HCT116 (cell line): Measurements from ENCODE around the gene ADGRV1. TPM values are rescaled to one million over a fixed set of nuclear protein-coding genes. Genes with fewer than 3 reads are reported as not detected.

Source experiments
- ATAC-seq: fragments of 200-7000 bp; cut with Tn5 transposase; 2 replicates; pipeline ENCODE4 v1.9.1; 2020; ENCODE audit warnings: mild to moderate bottlenecking, moderate library complexity
- BruUV-seq: library from RNA; stranded (reverse); fragments of 400-500 nt; replicated peaks from 2 replicates; lab custom pipeline; 2021; lab: Mats Ljungman, UMichigan
- CTCF ChIA-PET: fragments of 300-600 bp; sonication (Branson Sonifier 250); formaldehyde crosslinking; loops from one replicate; lab custom pipeline; 2021; ENCODE audit warnings: antibody characterized with exemption; lab: Charles Lee
- POLR2A ChIA-PET: fragments of 300-600, 350-600 bp; sonication (Branson Sonifier 250); formaldehyde crosslinking; loops from one replicate; lab custom pipeline; 2021; ENCODE audit warnings: antibody characterized with exemption; lab: Charles Lee
- RAD21 ChIA-PET, 2 experiments: fragments of 300-600 bp; sonication (Branson Sonifier 250); formaldehyde crosslinking; loops; one replicate each; lab custom pipeline; 2023; ENCODE audit warnings: low total read pairs in 2 of 2; ENCODE audit not compliant: uncharacterized antibody in 2 of 2, unreplicated experiment in 2 of 2, low non-redundant PET in 1 of 2; lab: Charles Lee
- DNase-seq: peaks from one replicate; pipeline ENCODE4 v3.0.0-alpha.2; 2010; ENCODE audit warnings: low read depth, low spot score
- H2AFZ ChIP-seq: fragments of 200-600 bp; shearing (Covaris generic), sonication (generic); 2 replicates; pipeline ENCODE4 v1.6.1; 2017; ENCODE audit warnings: low read depth, mixed run types, mixed read lengths, antibody characterized with exemption, low read length; ENCODE audit not compliant: poor library complexity, severe bottlenecking
- H3K27ac ChIP-seq: 2 replicates; pipeline ENCODE4 v1.5.1; 2012; ENCODE audit warnings: low read depth, low read length
- H3K27me3 ChIP-seq: fragments of 200-600 bp; sonication (generic); 2 replicates; pipeline ENCODE4 v1.6.1; 2016; ENCODE audit warnings: mixed run types, low read length, mixed read lengths; ENCODE audit not compliant: insufficient read depth
- H3K36me3 ChIP-seq, 2 experiments: fragments of 200-500 bp in 1 of 2; fragments of 200-600 bp in 1 of 2; sonication (Bioruptor generic) in 1 of 2; sonication (generic) in 1 of 2; 2 replicates each; pipeline versions ENCODE4 v1.5.1 to v1.6.1; 2014 to 2016; ENCODE audit warnings: low read length in 2 of 2, inconsistent platforms in 1 of 2, mixed read lengths in 1 of 2, mixed run types in 1 of 2; ENCODE audit not compliant: insufficient read depth in 2 of 2, control insufficient read depth in 1 of 2
- H3K4me1 ChIP-seq, 2 experiments: fragments of 200-600 bp in 1 of 2; sonication (generic) in 1 of 2; 2 replicates each; pipeline versions ENCODE4 v1.5.1 to v1.6.1; 2012 to 2017; ENCODE audit warnings: low read length in 2 of 2, inconsistent platforms in 1 of 2, mild to moderate bottlenecking in 1 of 2, mixed read lengths in 1 of 2, mixed run types in 1 of 2, moderate library complexity in 1 of 2; ENCODE audit not compliant: insufficient read depth in 2 of 2, control insufficient read depth in 1 of 2
- H3K4me2 ChIP-seq: fragments of 200-600 bp; sonication (generic); 2 replicates; pipeline ENCODE4 v1.6.1; 2017; ENCODE audit warnings: mixed run types, low read length, mixed read lengths
- H3K4me3 ChIP-seq, 2 experiments: fragments of 200-600 bp in 1 of 2; sonication (generic) in 1 of 2; replicated peaks in 1 of 2; 2 replicates each; pipeline ENCODE4 v1.5.1; 2011 to 2016; ENCODE audit warnings: low read length in 2 of 2, control low read depth in 1 of 2, low read depth in 1 of 2, mild to moderate bottlenecking in 1 of 2, mixed read lengths in 1 of 2, mixed run types in 1 of 2
- H3K79me2 ChIP-seq: fragments of 200-600 bp; sonication (generic); 2 replicates; pipeline ENCODE4 v1.6.1; 2017; ENCODE audit warnings: mild to moderate bottlenecking, mixed run types, low read length, moderate library complexity, mixed read lengths; ENCODE audit not compliant: insufficient read depth
- H3K9ac ChIP-seq: fragments of 200-600 bp; sonication (generic); 2 replicates; pipeline ENCODE4 v1.6.1; 2016; ENCODE audit warnings: low read length, mixed read lengths
- H3K9me2 ChIP-seq: fragments of 200-600 bp; sonication (generic), shearing (Covaris generic); 2 replicates; pipeline ENCODE4 v1.6.1; 2017; ENCODE audit warnings: mixed run types, mild to moderate bottlenecking, moderate library complexity; ENCODE audit not compliant: insufficient read depth
- H3K9me3 ChIP-seq, 2 experiments: fragments of 200-500 bp in 1 of 2; fragments of 200-600 bp in 1 of 2; sonication (Bioruptor generic) in 1 of 2; sonication (generic) in 1 of 2; 2 replicates each; pipeline ENCODE4 v1.6.1; 2014 to 2017; ENCODE audit warnings: low read length in 2 of 2, mixed read lengths in 2 of 2, inconsistent platforms in 1 of 2, low read depth in 1 of 2, mild to moderate bottlenecking in 1 of 2, mixed run types in 1 of 2, moderate library complexity in 1 of 2; ENCODE audit not compliant: control insufficient read depth in 1 of 2, insufficient read depth in 1 of 2
- H4K20me1 ChIP-seq: fragments of 200-600 bp; sonication (generic), shearing (Covaris generic); 2 replicates; pipeline ENCODE4 v1.6.1; 2017; ENCODE audit warnings: mixed run types, mild to moderate bottlenecking, moderate library complexity; ENCODE audit not compliant: insufficient read depth
- ATF3 ChIP-seq: IDR thresholded peaks from 2 replicates; pipeline ENCODE4 v1.6.1; 2012
- CBX3 ChIP-seq: IDR thresholded peaks from 2 replicates; pipeline ENCODE4 v1.6.1; 2012; ENCODE audit warnings: low read depth
- CTCF ChIP-seq, 3 experiments: fragments of 200-600 bp in 1 of 3; sonication (generic) in 1 of 3; IDR thresholded peaks in 2 of 3; conservative IDR thresholded peaks in 1 of 3; 2 replicates each; pipeline ENCODE4 v1.5.1; 2012 to 2017; ENCODE audit warnings: low read depth in 2 of 3, low read length in 2 of 3, antibody characterized with exemption in 1 of 3, borderline replicate concordance in 1 of 3, control low read depth in 1 of 3, mild to moderate bottlenecking in 1 of 3, mixed read lengths in 1 of 3, mixed run types in 1 of 3, moderate library complexity in 1 of 3; ENCODE audit not compliant: insufficient read depth in 1 of 3
- EGR1 ChIP-seq: IDR thresholded peaks from 2 replicates; pipeline ENCODE4 v1.6.1; 2012; ENCODE audit warnings: low read depth
- ELF1 ChIP-seq: IDR thresholded peaks from 2 replicates; pipeline ENCODE4 v1.6.1; 2012; ENCODE audit warnings: low read depth, borderline replicate concordance
- EZH2 ChIP-seq: fragments of 200-600 bp; sonication (generic); IDR thresholded peaks from 2 replicates; pipeline ENCODE4 v1.6.1; 2017; ENCODE audit warnings: antibody characterized with exemption, mixed run types
- EZH2phosphoT487 ChIP-seq: fragments of 200-600 bp; IDR thresholded peaks from 2 replicates; pipeline ENCODE4 v1.6.1; 2018; ENCODE audit warnings: antibody characterized with exemption, borderline replicate concordance
- JUND ChIP-seq: IDR thresholded peaks from 2 replicates; pipeline ENCODE4 v1.6.1; 2012
- MAX ChIP-seq: IDR thresholded peaks from 2 replicates; pipeline ENCODE4 v1.6.1; 2012
- POLR2A ChIP-seq: IDR thresholded peaks from 2 replicates; pipeline ENCODE4 v1.7.0; 2011; ENCODE audit warnings: borderline replicate concordance; ENCODE audit not compliant: insufficient read depth, insufficient read length; ENCODE audit errors: extremely low read depth
- POLR2AphosphoS5 ChIP-seq: IDR thresholded peaks from 2 replicates; pipeline ENCODE4 v1.6.1; 2011; ENCODE audit warnings: mild to moderate bottlenecking, low read depth, low read length, moderate library complexity
- RAD21 ChIP-seq: IDR thresholded peaks from 2 replicates; pipeline ENCODE4 v1.6.1; 2012; ENCODE audit warnings: low read depth, mild to moderate bottlenecking
- SIN3A ChIP-seq: IDR thresholded peaks from 2 replicates; pipeline ENCODE4 v1.6.1; 2012; ENCODE audit warnings: low read depth
- SP1 ChIP-seq: IDR thresholded peaks from 2 replicates; pipeline ENCODE4 v1.6.1; 2012; ENCODE audit warnings: low read depth
- SRF ChIP-seq: IDR thresholded peaks from 2 replicates; pipeline ENCODE4 v1.6.1; 2012; ENCODE audit warnings: low read depth
- TCF7L2 ChIP-seq: IDR thresholded peaks from 2 replicates; pipeline ENCODE4 v1.7.0; 2011; ENCODE audit warnings: borderline replicate concordance, inconsistent platforms; ENCODE audit not compliant: insufficient read depth, insufficient read length; ENCODE audit errors: extremely low read depth
- YY1 ChIP-seq: IDR thresholded peaks from 2 replicates; pipeline ENCODE4 v1.6.1; 2011; ENCODE audit warnings: low read length, low read depth, moderate library complexity, mild to moderate bottlenecking; ENCODE audit not compliant: insufficient replicate concordance; ENCODE audit errors: extremely low read depth
- ZBTB33 ChIP-seq: IDR thresholded peaks from 2 replicates; pipeline ENCODE4 v1.6.1; 2011; ENCODE audit warnings: mild to moderate bottlenecking, low read length, moderate library complexity; ENCODE audit not compliant: insufficient replicate concordance; ENCODE audit errors: extremely low read depth
- ZFX ChIP-seq: fragments of 450-650 bp; IDR thresholded peaks from 2 replicates; pipeline ENCODE4 v1.6.1; 2017
- ZNF274 ChIP-seq: fragments of 200-500 bp; sonication (Bioruptor generic); IDR thresholded peaks from 2 replicates; pipeline ENCODE4 v1.6.1; 2014; ENCODE audit warnings: mild to moderate bottlenecking, low read depth, low read length, inconsistent platforms
- intact Hi-C: fragments of 100-400 bp; cut with micrococcal nuclease; formaldehyde crosslinking; loops from 2 replicates; pipeline ENCODE4 v1.10.0; 2022
- total RNA-seq: library from RNA; stranded (reverse); gene quantifications from one replicate; pipeline ENCODE4 v1.2.1, GENCODE V29; 2021; ENCODE audit not compliant: unreplicated experiment

The ADGRV1 gene
- total RNA-seq, 1 experiment from 2014 or later = 6.0 TPM

GRCh38 chr5:90890180-90890579 is 331.6 kb downstream of the ADGRV1 start:
- no peaks in the 10 kb centered on the region for H3K36me3 ChIP-seq
- no peak for TF ChIP-seq CBX3
- no peak for TF ChIP-seq TCF7L2
- TF ChIP-seq YY1 = no peak
- no peak for TF ChIP-seq EGR1
- no peak for TF ChIP-seq MAX
- no peak for TF ChIP-seq SIN3A
- TF ChIP-seq SP1 = no peak
- no peak for TF ChIP-seq CTCF (IDR thresholded peaks at IDR 0.05 in 2 of 3, conservative IDR thresholded peaks at IDR 0.05 in 1 of 3; ENCODE audit: borderline replicate concordance in 1 of 3, insufficient read depth in 1 of 3, low read depth in 2 of 3, low read length in 2 of 3)
- no peak for TF ChIP-seq EZH2phosphoT487
- no peak for TF ChIP-seq ZFX
- TF ChIP-seq ZBTB33 = no peak
- no peak for TF ChIP-seq ATF3
- TF ChIP-seq ELF1 = no peak
- no peak for TF ChIP-seq POLR2AphosphoS5
- TF ChIP-seq JUND = no peak
- TF ChIP-seq ZNF274 = no peak
- no peak for TF ChIP-seq EZH2
- TF ChIP-seq RAD21 = no peak
- no peak for TF ChIP-seq POLR2A
- no peak for TF ChIP-seq SRF
- TF ChIP-seq, all 23 proteins: peak for 0
- intact Hi-C loops = no loop called here
- DNase-seq (no peak), ATAC-seq (no peak)
- no peaks in the 10 kb centered on the region for H3K27me3 ChIP-seq
- H2AFZ ChIP-seq = no peak overlapping the region
- ChIA-PET POLR2A (no interaction called here), CTCF (interaction anchor here (0.8 kb wide), 1 partner anchor 25 kb away, joined by 3 read pairs; no protein-coding TSS in a partner anchor), RAD21 (no interaction called here)
- H3K9me3 ChIP-seq = no peaks in the 10 kb centered on the region
- no peak overlapping the region for H3K27ac ChIP-seq
- no peaks in the 10 kb centered on the region for H4K20me1 ChIP-seq
- BruUV-seq = no TSS peak
- no peak overlapping the region for H3K9ac ChIP-seq
- H3K4me2 ChIP-seq = no peak overlapping the region
- no peaks in the 10 kb centered on the region for H3K4me1 ChIP-seq
- H3K79me2 ChIP-seq = no peaks in the 10 kb centered on the region
- H3K4me3 ChIP-seq = no peak overlapping the region
- H3K9me2 ChIP-seq = 0 out of 2 replicates have a peak, but pooled peaks cover 7% of the 10 kb centered on the region
